B cell (primary cell): ENCODE measurements around the gene USP7. TPM values are rescaled to one million over a fixed set of nuclear protein-coding genes. Genes with fewer than 3 reads are reported as not detected.

Experiments used
- ATAC-seq: fragments of 200-7000 bp; cut with Tn5 transposase; one replicate; pipeline ENCODE4 v1.10.0; 2021; ENCODE audit warnings: low read depth, mild to moderate bottlenecking, moderate number of reproducible peaks, moderate library complexity
- CTCF ChIA-PET: fragments of 350-600 bp; sonication (Branson Sonifier 250); formaldehyde crosslinking; loops from one replicate; lab custom pipeline; 2021; ENCODE audit warnings: antibody characterized with exemption, inconsistent platforms; lab: Charles Lee
- POLR2A ChIA-PET: fragments of 350-600 bp; sonication (Branson Sonifier 250); formaldehyde crosslinking; loops from one replicate; lab custom pipeline; 2021; ENCODE audit warnings: antibody characterized with exemption; lab: Charles Lee
- DNase-seq: peaks from one replicate; pipeline ENCODE4 v3.0.0; 2013
- H2AFZ ChIP-seq: 2 replicates; pipeline ENCODE4 v1.6.1; 2012; ENCODE audit warnings: mild to moderate bottlenecking, low read depth, low read length; ENCODE audit not compliant: insufficient read depth, poor library complexity, severe bottlenecking
- H3K27ac ChIP-seq, 2 donors: 1 replicate in 1 of 2; 2 replicates in 1 of 2; pipeline ENCODE4 v1.5.1; 2012 to 2013; ENCODE audit warnings: low read length in 2 of 2, mild to moderate bottlenecking in 2 of 2, moderate library complexity in 1 of 2
- H3K27me3 ChIP-seq, 4 experiments: fragments of 200-600 bp in 1 of 4; sonication (generic) in 1 of 4; replicated peaks in 1 of 4; 1 replicate in 2 of 4; 2 replicates in 2 of 4; pipeline versions ENCODE4 v1.6.1 to v1.7.0; 2013 to 2016; ENCODE audit warnings: low read length in 3 of 4, mild to moderate bottlenecking in 2 of 4, mixed read lengths in 1 of 4, moderate library complexity in 1 of 4; ENCODE audit not compliant: insufficient read depth in 4 of 4, control insufficient read depth in 3 of 4; ENCODE audit errors: control extremely low read depth in 1 of 4
- H3K36me3 ChIP-seq, 2 experiments: replicated peaks in 1 of 2; 1 replicate in 1 of 2; 2 replicates in 1 of 2; pipeline versions ENCODE4 v1.6.1 to v1.7.1; 2013; ENCODE audit warnings: low read length in 1 of 2; ENCODE audit not compliant: insufficient read depth in 2 of 2, control insufficient read depth in 1 of 2; ENCODE audit errors: control extremely low read depth in 1 of 2, extremely low read depth in 1 of 2
- H3K4me1 ChIP-seq, 2 donors: fragments of 200-600 bp in 1 of 2; sonication (generic) in 1 of 2; 1 replicate in 1 of 2; 2 replicates in 1 of 2; pipeline versions ENCODE4 v1.5.1 to v1.6.1; 2013 to 2017; ENCODE audit warnings: low read length in 2 of 2; ENCODE audit not compliant: control insufficient read depth in 2 of 2, insufficient read depth in 2 of 2
- H3K4me2 ChIP-seq: replicated peaks from 2 replicates; pipeline ENCODE3; 2012; ENCODE audit warnings: mild to moderate bottlenecking, low read depth, low read length; ENCODE audit not compliant: poor library complexity, severe bottlenecking
- H3K4me3 ChIP-seq, 5 experiments: fragments of 200-600 bp in 1 of 5; sonication (generic) in 1 of 5; 1 replicate in 3 of 5; 2 replicates in 2 of 5; pipeline versions ENCODE4 v1.5.1 to v1.7.0; 2011 to 2016; ENCODE audit warnings: low read length in 4 of 5, mild to moderate bottlenecking in 4 of 5, low read depth in 2 of 5, control low read depth in 1 of 5, moderate library complexity in 1 of 5; ENCODE audit not compliant: insufficient read depth in 1 of 5; ENCODE audit errors: control extremely low read depth in 1 of 5, extremely low read depth in 1 of 5
- H3K79me2 ChIP-seq: fragments of 200-600 bp; sonication (generic); one replicate; pipeline ENCODE4 v1.6.0; 2016; ENCODE audit warnings: low read length; ENCODE audit not compliant: control insufficient read depth, insufficient read depth
- H3K9ac ChIP-seq: fragments of 200-600 bp; sonication (generic); 2 replicates; pipeline ENCODE4 v1.6.1; 2017; ENCODE audit warnings: mild to moderate bottlenecking, low read length, moderate library complexity
- H3K9me3 ChIP-seq, 3 donors: one replicate each; pipeline versions ENCODE4 v1.6.1 to v1.7.1; 2013; ENCODE audit warnings: low read length in 2 of 3; ENCODE audit not compliant: control insufficient read depth in 2 of 3, insufficient read depth in 1 of 3; ENCODE audit errors: control extremely low read depth in 1 of 3
- H4K20me1 ChIP-seq: 2 replicates; pipeline ENCODE4 v1.6.0; 2012; ENCODE audit warnings: mild to moderate bottlenecking, low read length; ENCODE audit not compliant: insufficient read depth, control insufficient read depth, poor library complexity, severe bottlenecking
- H3K27ac Mint-ChIP-seq: one replicate; pipeline ENCODE4 v1.8.0; 2021; ENCODE audit warnings: mixed read lengths
- H3K27me3 Mint-ChIP-seq: one replicate; pipeline ENCODE4 v1.8.0; 2021; ENCODE audit warnings: mixed read lengths
- H3K4me1 Mint-ChIP-seq: one replicate; pipeline ENCODE4 v1.8.0; 2021; ENCODE audit warnings: mixed read lengths
- H3K4me3 Mint-ChIP-seq: one replicate; pipeline ENCODE4 v1.8.0; 2021; ENCODE audit warnings: mixed read lengths
- H3K9me3 Mint-ChIP-seq: one replicate; pipeline ENCODE4 v1.8.0; 2022; ENCODE audit warnings: mixed read lengths; ENCODE audit not compliant: insufficient read depth
- EZH2 ChIP-seq: IDR thresholded peaks from 2 replicates; pipeline ENCODE4 v1.6.1; 2012; ENCODE audit warnings: borderline replicate concordance, low read depth, mild to moderate bottlenecking, moderate library complexity, low read length; ENCODE audit not compliant: insufficient read depth, poor library complexity, severe bottlenecking
- WGBS: methylation state at CpG from one replicate; pipeline ENCODE4 v1.1.5; 2013; ENCODE audit warnings: missing lambda C conversion rate; ENCODE audit not compliant: insufficient coverage; 5-methylcytosine and 5-hydroxymethylcytosine counted together
- intact Hi-C: fragments of 100-400 bp; cut with micrococcal nuclease; formaldehyde crosslinking; loops from one replicate; pipeline ENCODE4 v1.10.0; 2022
- polyA plus RNA-seq: library from polyadenylated mRNA; depleted of rRNA; stranded (reverse); fragments of >200 nt; gene quantifications from 2 replicates; pipeline ENCODE4 v1.2.3, GENCODE V29; 2012
- total RNA-seq, 2 donors: library from RNA; stranded (reverse); fragments of 120-200 nt in 1 of 2; gene quantifications; 1 replicate in 1 of 2; 2 replicates in 1 of 2; pipeline versions ENCODE4 v1.2.3 to v1.2.4, GENCODE V29; 2013 to 2022
- TF ChIP-seq, protein P1 (sequence below): fragments of 200-600 bp; IDR thresholded peaks from one replicate; pipeline ENCODE4 v1.8.0; 2022; ENCODE audit warnings: antibody characterized with exemption, mild to moderate bottlenecking

The USP7 gene
- total and polyA plus RNA-seq, 2 donors (not counting 1 experiment from before 2014, with no cell fraction given): 27.4 to 223 TPM

DNA sequence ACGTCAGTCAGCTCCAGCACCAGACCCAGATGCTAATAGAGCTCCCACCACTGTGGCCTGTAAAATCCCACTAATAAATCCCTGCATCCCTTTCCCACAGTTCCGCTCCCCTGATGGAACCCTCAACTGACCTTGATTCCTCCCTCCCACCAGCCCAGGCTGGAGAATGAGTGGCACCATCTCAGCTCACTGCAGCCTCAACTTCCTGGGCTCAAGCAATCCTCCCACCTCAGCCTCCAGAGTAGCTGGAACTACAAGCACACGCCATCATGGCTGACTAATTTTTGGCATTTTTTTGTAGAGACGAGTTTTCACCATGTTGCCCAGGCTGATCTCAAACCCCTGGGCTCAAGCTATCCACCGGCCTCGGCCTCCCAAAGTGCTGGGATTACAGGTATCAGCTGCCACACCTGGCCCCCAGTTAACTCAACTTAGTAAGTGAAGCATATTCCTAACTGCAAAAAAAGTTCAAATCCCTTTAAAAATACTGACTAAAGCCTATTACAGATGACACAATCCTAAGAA, 15.6 kb downstream of the USP7 start:
- peaks cover 99% of the 10 kb centered on the region for H4K20me1 ChIP-seq
- no peak overlapping the region for H3K27ac ChIP-seq
- ATAC-seq (no peak), DNase-seq (no peak)
- POLR2A ChIA-PET: interaction anchor here (0.6 kb wide), 1 partner anchor 19 kb away, joined by 10 read pairs; no protein-coding TSS in a partner anchor
- H2AFZ ChIP-seq: no peak overlapping the region
- TF ChIP-seq, protein P1, sequence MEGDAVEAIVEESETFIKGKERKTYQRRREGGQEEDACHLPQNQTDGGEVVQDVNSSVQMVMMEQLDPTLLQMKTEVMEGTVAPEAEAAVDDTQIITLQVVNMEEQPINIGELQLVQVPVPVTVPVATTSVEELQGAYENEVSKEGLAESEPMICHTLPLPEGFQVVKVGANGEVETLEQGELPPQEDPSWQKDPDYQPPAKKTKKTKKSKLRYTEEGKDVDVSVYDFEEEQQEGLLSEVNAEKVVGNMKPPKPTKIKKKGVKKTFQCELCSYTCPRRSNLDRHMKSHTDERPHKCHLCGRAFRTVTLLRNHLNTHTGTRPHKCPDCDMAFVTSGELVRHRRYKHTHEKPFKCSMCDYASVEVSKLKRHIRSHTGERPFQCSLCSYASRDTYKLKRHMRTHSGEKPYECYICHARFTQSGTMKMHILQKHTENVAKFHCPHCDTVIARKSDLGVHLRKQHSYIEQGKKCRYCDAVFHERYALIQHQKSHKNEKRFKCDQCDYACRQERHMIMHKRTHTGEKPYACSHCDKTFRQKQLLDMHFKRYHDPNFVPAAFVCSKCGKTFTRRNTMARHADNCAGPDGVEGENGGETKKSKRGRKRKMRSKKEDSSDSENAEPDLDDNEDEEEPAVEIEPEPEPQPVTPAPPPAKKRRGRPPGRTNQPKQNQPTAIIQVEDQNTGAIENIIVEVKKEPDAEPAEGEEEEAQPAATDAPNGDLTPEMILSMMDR: no peak
- no peak for TF ChIP-seq EZH2
- Mint-ChIP-seq H3K27me3 (no peaks in the 10 kb centered on the region), H3K9me3 (no peaks in the 10 kb centered on the region), H3K27ac (peak overlapping the region; percentile 61), H3K4me1 (peaks cover 93% of the 10 kb centered on the region), H3K4me3 (peak overlapping the region; percentile 42)
- H3K9me3 ChIP-seq: peaks cover 0 to 5% (median 0%) of the 10 kb centered on the region in 3 donors
- no peak overlapping the region for H3K4me3 ChIP-seq
- H3K36me3 ChIP-seq: no peaks in the 10 kb centered on the region
- H3K9ac ChIP-seq: no peak overlapping the region
- H3K79me2 ChIP-seq: peaks cover 100% of the 10 kb centered on the region
- H3K4me1 ChIP-seq: peaks cover 96 to 100% of the 10 kb centered on the region in 2 donors
- peak overlapping the region; percentile 19 for H3K4me2 ChIP-seq
- WGBS: 90% methylated on average over 4 of the region's 6 CpGs
- H3K27me3 ChIP-seq: no peaks in the 10 kb centered on the region
- CTCF ChIA-PET: interaction anchor here (0.8 to 2.8 kb wide), 7 partner anchors 11 to 64 kb away, joined by 3 to 15 read pairs (median 5); no protein-coding TSS in a partner anchor
- intact Hi-C loops: no loop called here

DNA sequence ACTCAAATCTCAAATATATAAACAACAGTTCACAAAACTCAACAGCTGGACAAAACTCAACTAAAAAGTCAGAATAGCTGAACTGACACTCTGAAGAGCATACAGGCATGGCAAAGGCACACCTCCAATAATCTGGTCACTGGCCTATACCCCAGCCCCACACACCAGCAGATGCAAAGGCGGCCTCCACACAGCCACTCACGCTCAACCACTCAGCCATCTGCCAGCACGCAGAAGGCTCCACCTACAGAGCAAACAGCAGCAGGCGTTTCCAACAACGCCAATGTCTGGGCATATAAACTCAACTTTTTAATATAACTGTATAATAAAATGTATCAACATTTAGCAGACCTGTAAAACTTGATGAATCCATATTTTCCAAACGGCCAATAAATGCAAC, 17.2 kb downstream of the USP7 start:
- Histone ChIP-seq H4K20me1 (peaks cover 99% of the 10 kb centered on the region), H3K9ac (no peak overlapping the region), H3K27me3 (no peaks in the 10 kb centered on the region), H3K36me3 (no peaks in the 10 kb centered on the region), H3K4me3 (no peak overlapping the region), H3K9me3 (peaks cover 0 to 5% (median 0%) of the 10 kb centered on the region in 3 donors), H3K4me1 (peaks cover 96 to 100% of the 10 kb centered on the region in 2 donors), H3K79me2 (peaks cover 100% of the 10 kb centered on the region), H3K27ac (peak overlapping the region; percentile 7 to 46), H2AFZ (no peak overlapping the region), H3K4me2 (peak overlapping the region; percentile 83)
- DNase-seq (peak; percentile 46), ATAC-seq (peak; percentile 36)
- Mint-ChIP-seq H3K27ac (peak overlapping the region; percentile 60), H3K27me3 (no peaks in the 10 kb centered on the region), H3K4me1 (peaks cover 94% of the 10 kb centered on the region), H3K9me3 (no peaks in the 10 kb centered on the region), H3K4me3 (peak overlapping the region; percentile 57)
- 33% methylated on average over 1 of the region's 6 CpGs for WGBS
- intact Hi-C loops: no loop called here
- ChIA-PET CTCF (interaction anchor here (0.8 to 2.8 kb wide), 2 partner anchors 10 to 62 kb away, joined by 3 to 15 read pairs; no protein-coding TSS in a partner anchor), POLR2A (interaction anchor here (1.1 kb wide), 1 partner anchor 13 kb away, joined by 3 read pairs; no protein-coding TSS in a partner anchor)
- TF ChIP-seq, protein P1: no peak
- no peak for TF ChIP-seq EZH2
